HCT116 (cell line): ENCODE data around the gene GDAP1L1. TPM values are rescaled to one million over a fixed set of nuclear protein-coding genes. Genes with fewer than 3 reads are reported as not detected.

Experiments used
- ATAC-seq: fragments of 200-7000 bp; cut with Tn5 transposase; 2 replicates; pipeline ENCODE4 v1.9.1; 2020; ENCODE audit warnings: mild to moderate bottlenecking, moderate library complexity
- BruUV-seq: library from RNA; stranded (reverse); fragments of 400-500 nt; replicated peaks from 2 replicates; lab custom pipeline; 2021; lab: Mats Ljungman, UMichigan
- CTCF ChIA-PET: fragments of 300-600 bp; sonication (Branson Sonifier 250); formaldehyde crosslinking; loops from one replicate; lab custom pipeline; 2021; ENCODE audit warnings: antibody characterized with exemption; lab: Charles Lee
- POLR2A ChIA-PET: fragments of 300-600, 350-600 bp; sonication (Branson Sonifier 250); formaldehyde crosslinking; loops from one replicate; lab custom pipeline; 2021; ENCODE audit warnings: antibody characterized with exemption; lab: Charles Lee
- RAD21 ChIA-PET, 2 experiments: fragments of 300-600 bp; sonication (Branson Sonifier 250); formaldehyde crosslinking; loops; one replicate each; lab custom pipeline; 2023; ENCODE audit warnings: low total read pairs in 2 of 2; ENCODE audit not compliant: uncharacterized antibody in 2 of 2, unreplicated experiment in 2 of 2, low non-redundant PET in 1 of 2; lab: Charles Lee
- DNase-seq: peaks from one replicate; pipeline ENCODE4 v3.0.0-alpha.2; 2010; ENCODE audit warnings: low read depth, low spot score
- H2AFZ ChIP-seq: fragments of 200-600 bp; shearing (Covaris generic), sonication (generic); 2 replicates; pipeline ENCODE4 v1.6.1; 2017; ENCODE audit warnings: low read depth, mixed run types, mixed read lengths, antibody characterized with exemption, low read length; ENCODE audit not compliant: poor library complexity, severe bottlenecking
- H3K27ac ChIP-seq: 2 replicates; pipeline ENCODE4 v1.5.1; 2012; ENCODE audit warnings: low read depth, low read length
- H3K27me3 ChIP-seq: fragments of 200-600 bp; sonication (generic); 2 replicates; pipeline ENCODE4 v1.6.1; 2016; ENCODE audit warnings: mixed run types, low read length, mixed read lengths; ENCODE audit not compliant: insufficient read depth
- H3K36me3 ChIP-seq, 2 experiments: fragments of 200-500 bp in 1 of 2; fragments of 200-600 bp in 1 of 2; sonication (Bioruptor generic) in 1 of 2; sonication (generic) in 1 of 2; 2 replicates each; pipeline versions ENCODE4 v1.5.1 to v1.6.1; 2014 to 2016; ENCODE audit warnings: low read length in 2 of 2, inconsistent platforms in 1 of 2, mixed read lengths in 1 of 2, mixed run types in 1 of 2; ENCODE audit not compliant: insufficient read depth in 2 of 2, control insufficient read depth in 1 of 2
- H3K4me1 ChIP-seq, 2 experiments: fragments of 200-600 bp in 1 of 2; sonication (generic) in 1 of 2; 2 replicates each; pipeline versions ENCODE4 v1.5.1 to v1.6.1; 2012 to 2017; ENCODE audit warnings: low read length in 2 of 2, inconsistent platforms in 1 of 2, mild to moderate bottlenecking in 1 of 2, mixed read lengths in 1 of 2, mixed run types in 1 of 2, moderate library complexity in 1 of 2; ENCODE audit not compliant: insufficient read depth in 2 of 2, control insufficient read depth in 1 of 2
- H3K4me2 ChIP-seq: fragments of 200-600 bp; sonication (generic); 2 replicates; pipeline ENCODE4 v1.6.1; 2017; ENCODE audit warnings: mixed run types, low read length, mixed read lengths
- H3K4me3 ChIP-seq, 2 experiments: fragments of 200-600 bp in 1 of 2; sonication (generic) in 1 of 2; replicated peaks in 1 of 2; 2 replicates each; pipeline ENCODE4 v1.5.1; 2011 to 2016; ENCODE audit warnings: low read length in 2 of 2, control low read depth in 1 of 2, low read depth in 1 of 2, mild to moderate bottlenecking in 1 of 2, mixed read lengths in 1 of 2, mixed run types in 1 of 2
- H3K79me2 ChIP-seq: fragments of 200-600 bp; sonication (generic); 2 replicates; pipeline ENCODE4 v1.6.1; 2017; ENCODE audit warnings: mild to moderate bottlenecking, mixed run types, low read length, moderate library complexity, mixed read lengths; ENCODE audit not compliant: insufficient read depth
- H3K9ac ChIP-seq: fragments of 200-600 bp; sonication (generic); 2 replicates; pipeline ENCODE4 v1.6.1; 2016; ENCODE audit warnings: low read length, mixed read lengths
- H3K9me2 ChIP-seq: fragments of 200-600 bp; sonication (generic), shearing (Covaris generic); 2 replicates; pipeline ENCODE4 v1.6.1; 2017; ENCODE audit warnings: mixed run types, mild to moderate bottlenecking, moderate library complexity; ENCODE audit not compliant: insufficient read depth
- H3K9me3 ChIP-seq, 2 experiments: fragments of 200-500 bp in 1 of 2; fragments of 200-600 bp in 1 of 2; sonication (Bioruptor generic) in 1 of 2; sonication (generic) in 1 of 2; 2 replicates each; pipeline ENCODE4 v1.6.1; 2014 to 2017; ENCODE audit warnings: low read length in 2 of 2, mixed read lengths in 2 of 2, inconsistent platforms in 1 of 2, low read depth in 1 of 2, mild to moderate bottlenecking in 1 of 2, mixed run types in 1 of 2, moderate library complexity in 1 of 2; ENCODE audit not compliant: control insufficient read depth in 1 of 2, insufficient read depth in 1 of 2
- H4K20me1 ChIP-seq: fragments of 200-600 bp; sonication (generic), shearing (Covaris generic); 2 replicates; pipeline ENCODE4 v1.6.1; 2017; ENCODE audit warnings: mixed run types, mild to moderate bottlenecking, moderate library complexity; ENCODE audit not compliant: insufficient read depth
- ATF3 ChIP-seq: IDR thresholded peaks from 2 replicates; pipeline ENCODE4 v1.6.1; 2012
- CBX3 ChIP-seq: IDR thresholded peaks from 2 replicates; pipeline ENCODE4 v1.6.1; 2012; ENCODE audit warnings: low read depth
- CEBPB ChIP-seq: IDR thresholded peaks from 2 replicates; pipeline ENCODE4 v1.6.1; 2012; ENCODE audit warnings: low read depth
- CTCF ChIP-seq, 3 experiments: fragments of 200-600 bp in 1 of 3; sonication (generic) in 1 of 3; IDR thresholded peaks in 2 of 3; conservative IDR thresholded peaks in 1 of 3; 2 replicates each; pipeline ENCODE4 v1.5.1; 2012 to 2017; ENCODE audit warnings: low read depth in 2 of 3, low read length in 2 of 3, antibody characterized with exemption in 1 of 3, borderline replicate concordance in 1 of 3, control low read depth in 1 of 3, mild to moderate bottlenecking in 1 of 3, mixed read lengths in 1 of 3, mixed run types in 1 of 3, moderate library complexity in 1 of 3; ENCODE audit not compliant: insufficient read depth in 1 of 3
- EGR1 ChIP-seq: IDR thresholded peaks from 2 replicates; pipeline ENCODE4 v1.6.1; 2012; ENCODE audit warnings: low read depth
- POLR2AphosphoS5 ChIP-seq: IDR thresholded peaks from 2 replicates; pipeline ENCODE4 v1.6.1; 2011; ENCODE audit warnings: mild to moderate bottlenecking, low read depth, low read length, moderate library complexity
- SP1 ChIP-seq: IDR thresholded peaks from 2 replicates; pipeline ENCODE4 v1.6.1; 2012; ENCODE audit warnings: low read depth
- YY1 ChIP-seq: IDR thresholded peaks from 2 replicates; pipeline ENCODE4 v1.6.1; 2011; ENCODE audit warnings: low read length, low read depth, moderate library complexity, mild to moderate bottlenecking; ENCODE audit not compliant: insufficient replicate concordance; ENCODE audit errors: extremely low read depth
- ZBTB33 ChIP-seq: IDR thresholded peaks from 2 replicates; pipeline ENCODE4 v1.6.1; 2011; ENCODE audit warnings: mild to moderate bottlenecking, low read length, moderate library complexity; ENCODE audit not compliant: insufficient replicate concordance; ENCODE audit errors: extremely low read depth
- ZFX ChIP-seq: fragments of 450-650 bp; IDR thresholded peaks from 2 replicates; pipeline ENCODE4 v1.6.1; 2017
- intact Hi-C: fragments of 100-400 bp; cut with micrococcal nuclease; formaldehyde crosslinking; loops from 2 replicates; pipeline ENCODE4 v1.10.0; 2022
- total RNA-seq: library from RNA; stranded (reverse); gene quantifications from one replicate; pipeline ENCODE4 v1.2.1, GENCODE V29; 2021; ENCODE audit not compliant: unreplicated experiment

The GDAP1L1 gene
- total RNA-seq, 1 experiment from 2014 or later = not detected

- Histone ChIP-seq H4K20me1 (no peaks in the 10 kb centered on the region), H3K9me3 (no peaks in the 10 kb centered on the region), H3K27ac (no peak overlapping the region), H3K27me3 (no peaks in the 10 kb centered on the region), H3K79me2 (no peaks in the 10 kb centered on the region), H3K36me3 (no peaks in the 10 kb centered on the region), H2AFZ (no peak overlapping the region), H3K4me3 (no peak overlapping the region), H3K4me2 (no peak overlapping the region), H3K9me2 (no peaks in the 10 kb centered on the region), H3K4me1 (no peaks in the 10 kb centered on the region; a peak in 1 of 4 replicates), H3K9ac (no peak overlapping the region)
- no peak for DNase-seq
- ATAC-seq = no peak
- TF ChIP-seq EGR1 (no peak), ZFX (no peak), SP1 (no peak), CEBPB (no peak), YY1 (no peak), CTCF (IDR thresholded peaks at IDR 0.05 in 2 of 3, conservative IDR thresholded peaks at IDR 0.05 in 1 of 3; ENCODE audit: borderline replicate concordance in 1 of 3, insufficient read depth in 1 of 3, low read depth in 2 of 3, low read length in 2 of 3) (no peak), CBX3 (no peak), ATF3 (no peak), ZBTB33 (no peak), POLR2AphosphoS5 (no peak)
- RAD21 ChIA-PET = no interaction called here
- POLR2A ChIA-PET = no interaction called here
- CTCF ChIA-PET = no interaction called here
- BruUV-seq = no TSS peak
- intact Hi-C loops = no loop called here
Measured at GRCh38 chr20:44222027-44222426, 25.1 kb upstream of the GDAP1L1 start.
